GM12878 (cell line): Measurements from ENCODE around the gene RABEP1. TPM values are rescaled to one million over a fixed set of nuclear protein-coding genes. Genes with fewer than 3 reads are reported as not detected.

Experiments used
- CREB1 ChIP-seq: IDR thresholded peaks from 2 replicates; pipeline ENCODE4 v1.6.1; 2012; ENCODE audit warnings: low read depth, mild to moderate bottlenecking, inconsistent platforms
- CREM ChIP-seq: IDR thresholded peaks from 2 replicates; pipeline ENCODE4 v1.6.1; 2014; ENCODE audit warnings: antibody characterized with exemption, low read depth
- EGR1 ChIP-seq, 2 experiments: IDR thresholded peaks; 1 replicate in 1 of 2; 2 replicates in 1 of 2; pipeline ENCODE4 v1.6.1; 2011 to 2012; ENCODE audit warnings: low read depth in 2 of 2, low read length in 2 of 2, borderline replicate concordance in 1 of 2, mild to moderate bottlenecking in 1 of 2, moderate library complexity in 1 of 2
- EP300 ChIP-seq, 2 experiments: fragments of 150-350 bp in 1 of 2; IDR thresholded peaks; 2 replicates each; pipeline ENCODE4 v1.6.1; 2011 to 2012; ENCODE audit warnings: low read depth in 2 of 2, low read length in 2 of 2, borderline replicate concordance in 1 of 2, improper control_type of control experiment in 1 of 2, inconsistent platforms in 1 of 2; ENCODE audit not compliant: control insufficient read depth in 1 of 2
- HDAC6 ChIP-seq: fragments of 200-600 bp; sonication (generic); IDR thresholded peaks from one replicate; pipeline ENCODE4 v1.8.0; 2017; ENCODE audit warnings: antibody characterized with exemption; ENCODE audit not compliant: unreplicated experiment
- LARP7 ChIP-seq: fragments of 450-650 bp; IDR thresholded peaks from 2 replicates; pipeline ENCODE4 v1.6.1; 2017; ENCODE audit warnings: mild to moderate bottlenecking
- MAX ChIP-seq: IDR thresholded peaks from 2 replicates; pipeline ENCODE4 v1.6.1; 2012; ENCODE audit warnings: low read depth, low read length, improper control_type of control experiment
- MEF2B ChIP-seq: fragments of 450-650 bp; IDR thresholded peaks from 2 replicates; pipeline ENCODE4 v1.6.1; 2018; ENCODE audit warnings: mild to moderate bottlenecking, moderate library complexity; ENCODE audit not compliant: partially characterized antibody, poor library complexity, severe bottlenecking
- NFYB ChIP-seq: IDR thresholded peaks from 2 replicates; pipeline ENCODE4 v1.6.1; 2011; ENCODE audit warnings: low read depth, mild to moderate bottlenecking, low read length, improper control_type of control experiment, moderate library complexity; ENCODE audit not compliant: insufficient read depth
- PAX5 ChIP-seq: IDR thresholded peaks from 2 replicates; pipeline ENCODE4 v1.6.1; 2011; ENCODE audit warnings: low read depth, low read length, borderline replicate concordance
- POU2F2 ChIP-seq: IDR thresholded peaks from 3 replicates; pipeline ENCODE4 v1.6.1; 2011; ENCODE audit warnings: low read depth, mild to moderate bottlenecking, low read length, borderline replicate concordance
- RUNX3 ChIP-seq: IDR thresholded peaks from 2 replicates; pipeline ENCODE4 v1.6.1; 2012; ENCODE audit warnings: low read length, inconsistent platforms
- SP1 ChIP-seq: IDR thresholded peaks from one replicate; pipeline ENCODE4 v1.6.1; 2011; ENCODE audit warnings: low read depth, low read length
- ZBED1 ChIP-seq: IDR thresholded peaks from 2 replicates; pipeline ENCODE4 v1.6.1; 2016; ENCODE audit warnings: borderline replicate concordance
- polyA plus RNA-seq, 11 experiments: library from polyadenylated mRNA; depleted of rRNA in 4 of 11; unstranded in 6 of 11; stranded (reverse) in 5 of 11; fragments of >200 nt; fragmentation: Nextera tagmentation in 4 of 11; fragmentation: Illumina TruSeq in 1 of 11; extraction: Ambion mirVana in 4 of 11; extraction: Trizol in 1 of 11; gene quantifications; 1 replicate in 1 of 11; 2 replicates in 10 of 11; pipeline versions ENCODE4 v1.2.1 to v1.2.3, GENCODE V29; 2011 to 2016; ENCODE audit warnings: inconsistent platforms in 2 of 11, missing spikeins in 2 of 11, low read depth in 1 of 11
- total RNA-seq, 4 experiments: library from RNA; depleted of rRNA in 3 of 4; stranded (reverse); fragments of >200 nt in 3 of 4; fragmentation: Illumina TruSeq in 1 of 4; extraction: Trizol in 1 of 4; gene quantifications; 2 replicates each; pipeline versions ENCODE4 v1.2.1 to v1.2.3, GENCODE V29; 2013 to 2021
- TF ChIP-seq, protein P1 (sequence below): fragments of 450-650 bp; IDR thresholded peaks from 2 replicates; pipeline ENCODE4 v1.6.1; 2017; ENCODE audit warnings: mild to moderate bottlenecking
- TF ChIP-seq, protein P2 (sequence below): fragments of 450-650 bp; IDR thresholded peaks from 2 replicates; pipeline ENCODE4 v1.6.1; 2017; ENCODE audit warnings: mild to moderate bottlenecking, moderate library complexity

Gene RABEP1
- total and polyA plus RNA-seq, 10 of the 15 experiments (the other 5 are each of a cell fraction or from before 2014, with no cell fraction given), result 13.4 to 71.4 (median 59.8) TPM

DNA sequence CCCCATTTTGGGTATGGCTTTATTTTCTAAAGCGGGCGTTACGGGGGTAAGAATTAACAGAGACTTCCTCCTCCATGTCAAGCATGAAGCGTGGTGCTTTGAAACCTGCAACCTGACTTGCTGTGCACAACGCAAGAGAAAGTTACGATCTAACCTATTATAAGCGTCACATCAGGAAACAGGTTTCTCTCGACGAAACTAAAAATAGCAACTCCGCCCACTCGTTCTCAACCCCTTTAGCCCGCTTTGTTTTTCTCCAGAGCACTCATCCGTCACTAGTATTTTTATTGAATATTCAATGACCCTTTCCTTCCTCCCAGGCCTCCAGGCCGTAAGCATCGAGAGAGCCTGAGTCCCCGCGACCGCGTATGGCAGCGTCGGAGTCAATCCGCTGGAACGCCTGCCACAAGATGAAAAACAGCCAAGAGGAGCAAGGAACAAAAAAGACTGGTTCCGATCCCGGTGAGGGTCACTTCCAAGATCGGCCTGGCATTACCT, 136.8 kb downstream of the RABEP1 start (continued):
- TF ChIP-seq CREM (peak; percentile 69), MAX (peak; percentile 59; the same call in 1 of the 2 replicates), EP300 (IDR thresholded peaks at IDR 0.05; ENCODE audit: borderline replicate concordance in 1 of 2, control insufficient read depth in 1 of 2, low read depth in 2 of 2, low read length in 2 of 2) (peak in 1 of 2 experiments; percentile 54; a peak in 2 of 4 replicates), CREB1 (peak; percentile 79), LARP7 (0 out of 2 replicates have a peak, but pooled peaks have one; percentile 59), PAX5 (peak; percentile 49; the same call in 1 of the 2 replicates), POU2F2 (peak; percentile 59; the same call in 1 of the 3 replicates), HDAC6 (no peak), SP1 (peak; percentile 9), MEF2B (peak; percentile 92), NFYB (peak; percentile 46; the same call in 1 of the 2 replicates), ZBED1 (peak; percentile 74), EGR1 (IDR thresholded peaks at IDR 0.05; ENCODE audit: borderline replicate concordance in 1 of 2, low read depth in 2 of 2, low read length in 2 of 2) (peak in 1 of 2 experiments; percentile 91; a peak in 2 of 3 replicates), RUNX3 (peak; percentile 50)
- TF ChIP-seq, protein P1, sequence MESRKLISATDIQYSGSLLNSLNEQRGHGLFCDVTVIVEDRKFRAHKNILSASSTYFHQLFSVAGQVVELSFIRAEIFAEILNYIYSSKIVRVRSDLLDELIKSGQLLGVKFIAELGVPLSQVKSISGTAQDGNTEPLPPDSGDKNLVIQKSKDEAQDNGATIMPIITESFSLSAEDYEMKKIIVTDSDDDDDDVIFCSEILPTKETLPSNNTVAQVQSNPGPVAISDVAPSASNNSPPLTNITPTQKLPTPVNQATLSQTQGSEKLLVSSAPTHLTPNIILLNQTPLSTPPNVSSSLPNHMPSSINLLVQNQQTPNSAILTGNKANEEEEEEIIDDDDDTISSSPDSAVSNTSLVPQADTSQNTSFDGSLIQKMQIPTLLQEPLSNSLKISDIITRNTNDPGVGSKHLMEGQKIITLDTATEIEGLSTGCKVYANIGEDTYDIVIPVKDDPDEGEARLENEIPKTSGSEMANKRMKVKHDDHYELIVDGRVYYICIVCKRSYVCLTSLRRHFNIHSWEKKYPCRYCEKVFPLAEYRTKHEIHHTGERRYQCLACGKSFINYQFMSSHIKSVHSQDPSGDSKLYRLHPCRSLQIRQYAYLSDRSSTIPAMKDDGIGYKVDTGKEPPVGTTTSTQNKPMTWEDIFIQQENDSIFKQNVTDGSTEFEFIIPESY, result no peak
- TF ChIP-seq, protein P2, sequence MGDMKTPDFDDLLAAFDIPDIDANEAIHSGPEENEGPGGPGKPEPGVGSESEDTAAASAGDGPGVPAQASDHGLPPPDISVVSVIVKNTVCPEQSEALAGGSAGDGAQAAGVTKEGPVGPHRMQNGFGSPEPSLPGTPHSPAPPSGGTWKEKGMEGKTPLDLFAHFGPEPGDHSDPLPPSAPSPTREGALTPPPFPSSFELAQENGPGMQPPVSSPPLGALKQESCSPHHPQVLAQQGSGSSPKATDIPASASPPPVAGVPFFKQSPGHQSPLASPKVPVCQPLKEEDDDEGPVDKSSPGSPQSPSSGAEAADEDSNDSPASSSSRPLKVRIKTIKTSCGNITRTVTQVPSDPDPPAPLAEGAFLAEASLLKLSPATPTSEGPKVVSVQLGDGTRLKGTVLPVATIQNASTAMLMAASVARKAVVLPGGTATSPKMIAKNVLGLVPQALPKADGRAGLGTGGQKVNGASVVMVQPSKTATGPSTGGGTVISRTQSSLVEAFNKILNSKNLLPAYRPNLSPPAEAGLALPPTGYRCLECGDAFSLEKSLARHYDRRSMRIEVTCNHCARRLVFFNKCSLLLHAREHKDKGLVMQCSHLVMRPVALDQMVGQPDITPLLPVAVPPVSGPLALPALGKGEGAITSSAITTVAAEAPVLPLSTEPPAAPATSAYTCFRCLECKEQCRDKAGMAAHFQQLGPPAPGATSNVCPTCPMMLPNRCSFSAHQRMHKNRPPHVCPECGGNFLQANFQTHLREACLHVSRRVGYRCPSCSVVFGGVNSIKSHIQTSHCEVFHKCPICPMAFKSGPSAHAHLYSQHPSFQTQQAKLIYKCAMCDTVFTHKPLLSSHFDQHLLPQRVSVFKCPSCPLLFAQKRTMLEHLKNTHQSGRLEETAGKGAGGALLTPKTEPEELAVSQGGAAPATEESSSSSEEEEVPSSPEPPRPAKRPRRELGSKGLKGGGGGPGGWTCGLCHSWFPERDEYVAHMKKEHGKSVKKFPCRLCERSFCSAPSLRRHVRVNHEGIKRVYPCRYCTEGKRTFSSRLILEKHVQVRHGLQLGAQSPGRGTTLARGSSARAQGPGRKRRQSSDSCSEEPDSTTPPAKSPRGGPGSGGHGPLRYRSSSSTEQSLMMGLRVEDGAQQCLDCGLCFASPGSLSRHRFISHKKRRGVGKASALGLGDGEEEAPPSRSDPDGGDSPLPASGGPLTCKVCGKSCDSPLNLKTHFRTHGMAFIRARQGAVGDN, result peak; percentile 37; the same call in 1 of the 2 replicates
